Measurements from ENCODE around the gene GALNT7. TPM values are rescaled to one million over a fixed set of nuclear protein-coding genes. Genes with fewer than 3 reads are reported as not detected.

Gene GALNT7
- total and polyA plus RNA-seq, 2 of the 13 experiments (the other 11 are each of a cell fraction or from before 2014, with no cell fraction given), result 0.08 to 0.13 TPM

- TF ChIP-seq, protein P1, sequence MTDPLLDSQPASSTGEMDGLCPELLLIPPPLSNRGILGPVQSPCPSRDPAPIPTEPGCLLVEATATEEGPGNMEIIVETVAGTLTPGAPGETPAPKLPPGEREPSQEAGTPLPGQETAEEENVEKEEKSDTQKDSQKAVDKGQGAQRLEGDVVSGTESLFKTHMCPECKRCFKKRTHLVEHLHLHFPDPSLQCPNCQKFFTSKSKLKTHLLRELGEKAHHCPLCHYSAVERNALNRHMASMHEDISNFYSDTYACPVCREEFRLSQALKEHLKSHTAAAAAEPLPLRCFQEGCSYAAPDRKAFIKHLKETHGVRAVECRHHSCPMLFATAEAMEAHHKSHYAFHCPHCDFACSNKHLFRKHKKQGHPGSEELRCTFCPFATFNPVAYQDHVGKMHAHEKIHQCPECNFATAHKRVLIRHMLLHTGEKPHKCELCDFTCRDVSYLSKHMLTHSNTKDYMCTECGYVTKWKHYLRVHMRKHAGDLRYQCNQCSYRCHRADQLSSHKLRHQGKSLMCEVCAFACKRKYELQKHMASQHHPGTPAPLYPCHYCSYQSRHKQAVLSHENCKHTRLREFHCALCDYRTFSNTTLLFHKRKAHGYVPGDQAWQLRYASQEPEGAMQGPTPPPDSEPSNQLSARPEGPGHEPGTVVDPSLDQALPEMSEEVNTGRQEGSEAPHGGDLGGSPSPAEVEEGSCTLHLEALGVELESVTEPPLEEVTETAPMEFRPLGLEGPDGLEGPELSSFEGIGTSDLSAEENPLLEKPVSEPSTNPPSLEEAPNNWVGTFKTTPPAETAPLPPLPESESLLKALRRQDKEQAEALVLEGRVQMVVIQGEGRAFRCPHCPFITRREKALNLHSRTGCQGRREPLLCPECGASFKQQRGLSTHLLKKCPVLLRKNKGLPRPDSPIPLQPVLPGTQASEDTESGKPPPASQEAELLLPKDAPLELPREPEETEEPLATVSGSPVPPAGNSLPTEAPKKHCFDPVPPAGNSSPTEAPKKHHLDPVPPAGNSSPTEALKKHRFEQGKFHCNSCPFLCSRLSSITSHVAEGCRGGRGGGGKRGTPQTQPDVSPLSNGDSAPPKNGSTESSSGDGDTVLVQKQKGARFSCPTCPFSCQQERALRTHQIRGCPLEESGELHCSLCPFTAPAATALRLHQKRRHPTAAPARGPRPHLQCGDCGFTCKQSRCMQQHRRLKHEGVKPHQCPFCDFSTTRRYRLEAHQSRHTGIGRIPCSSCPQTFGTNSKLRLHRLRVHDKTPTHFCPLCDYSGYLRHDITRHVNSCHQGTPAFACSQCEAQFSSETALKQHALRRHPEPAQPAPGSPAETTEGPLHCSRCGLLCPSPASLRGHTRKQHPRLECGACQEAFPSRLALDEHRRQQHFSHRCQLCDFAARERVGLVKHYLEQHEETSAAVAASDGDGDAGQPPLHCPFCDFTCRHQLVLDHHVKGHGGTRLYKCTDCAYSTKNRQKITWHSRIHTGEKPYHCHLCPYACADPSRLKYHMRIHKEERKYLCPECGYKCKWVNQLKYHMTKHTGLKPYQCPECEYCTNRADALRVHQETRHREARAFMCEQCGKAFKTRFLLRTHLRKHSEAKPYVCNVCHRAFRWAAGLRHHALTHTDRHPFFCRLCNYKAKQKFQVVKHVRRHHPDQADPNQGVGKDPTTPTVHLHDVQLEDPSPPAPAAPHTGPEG (CRISPR knock-in tag; IDR thresholded peaks at IDR 0.05), result peak; percentile 32; the same call in 1 of the 2 replicates
- TF ChIP-seq TP53 (CRISPR knock-in tag; conservative IDR thresholded peaks at IDR 0.05), result no peak
- TF ChIP-seq, protein P2, sequence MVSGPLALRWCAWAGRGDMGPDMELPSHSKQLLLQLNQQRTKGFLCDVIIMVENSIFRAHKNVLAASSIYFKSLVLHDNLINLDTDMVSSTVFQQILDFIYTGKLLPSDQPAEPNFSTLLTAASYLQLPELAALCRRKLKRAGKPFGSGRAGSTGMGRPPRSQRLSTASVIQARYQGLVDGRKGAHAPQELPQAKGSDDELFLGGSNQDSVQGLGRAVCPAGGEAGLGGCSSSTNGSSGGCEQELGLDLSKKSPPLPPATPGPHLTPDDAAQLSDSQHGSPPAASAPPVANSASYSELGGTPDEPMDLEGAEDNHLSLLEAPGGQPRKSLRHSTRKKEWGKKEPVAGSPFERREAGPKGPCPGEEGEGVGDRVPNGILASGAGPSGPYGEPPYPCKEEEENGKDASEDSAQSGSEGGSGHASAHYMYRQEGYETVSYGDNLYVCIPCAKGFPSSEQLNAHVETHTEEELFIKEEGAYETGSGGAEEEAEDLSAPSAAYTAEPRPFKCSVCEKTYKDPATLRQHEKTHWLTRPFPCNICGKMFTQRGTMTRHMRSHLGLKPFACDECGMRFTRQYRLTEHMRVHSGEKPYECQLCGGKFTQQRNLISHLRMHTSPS (CRISPR knock-in tag; IDR thresholded peaks at IDR 0.05; ENCODE audit: low read depth), result no peak
- no peak for TF ChIP-seq DNMT1 (CRISPR knock-in tag; IDR thresholded peaks at IDR 0.05)
- TF ChIP-seq HBP1 (CRISPR knock-in tag; IDR thresholded peaks at IDR 0.05; ENCODE audit: low read depth), result peak; percentile 64; the same call in 1 of the 2 replicates
- TF ChIP-seq ZNF468 (CRISPR knock-in tag; IDR thresholded peaks at IDR 0.05), result peak; percentile 89; the same call in 1 of the 2 replicates
- peak; percentile 91 for TF ChIP-seq E2F5 (CRISPR knock-in tag; conservative IDR thresholded peaks at IDR 0.05)
- TF ChIP-seq TBX2 (CRISPR knock-in tag; IDR thresholded peaks at IDR 0.05; ENCODE audit: borderline replicate concordance), result peak; percentile 51; the same call in 1 of the 2 replicates
- peak; percentile 31; the same call in 1 of the 2 replicates for TF ChIP-seq BCL3 (CRISPR knock-in tag; IDR thresholded peaks at IDR 0.05)
- TF ChIP-seq GATAD2A (CRISPR knock-in tag; IDR thresholded peaks at IDR 0.05), result peak; percentile 40; the same call in 1 of the 2 replicates
- TF ChIP-seq PAX8 (CRISPR knock-in tag; IDR thresholded peaks at IDR 0.05; ENCODE audit: borderline replicate concordance), result no peak
- TF ChIP-seq ZNF205 (CRISPR knock-in tag; IDR thresholded peaks at IDR 0.05), result 0 out of 2 replicates have a peak, but pooled peaks have one; percentile 34
- no peak for TF ChIP-seq ZNF570 (CRISPR knock-in tag; IDR thresholded peaks at IDR 0.05; ENCODE audit: borderline replicate concordance)
- TF ChIP-seq CBFB (CRISPR knock-in tag; IDR thresholded peaks at IDR 0.05), result peak; percentile 44; the same call in 1 of the 2 replicates
- no peak for TF ChIP-seq SIX4 (CRISPR knock-in tag; IDR thresholded peaks at IDR 0.05)
Measured at GRCh38 chr4:173334085-173334890, 165.7 kb downstream of the GALNT7 start, which contains the start of gene HMGB2 (continued).

All from HepG2 (cell line).